Mucosa of descending colon (tissue), 3 donors: ENCODE results near the gene MAG. TPM values are rescaled to one million over a fixed set of nuclear protein-coding genes. Genes with fewer than 3 reads are reported as not detected.

Experiments used
- ATAC-seq: fragments of 200-7000 bp; cut with Tn5 transposase; one replicate; pipeline ENCODE4 v1.9.1; 2020; ENCODE audit warnings: mild to moderate bottlenecking, moderate library complexity
- DNase-seq, 3 donors: peaks; one replicate each; pipeline ENCODE4 v3.0.0-alpha.2; 2020
- H3K36me3 ChIP-seq: fragments of 200-600 bp; one replicate; pipeline ENCODE4 v1.8.0; 2021; ENCODE audit warnings: low read depth, mild to moderate bottlenecking
- H3K4me1 ChIP-seq: fragments of 200-600 bp; one replicate; pipeline ENCODE4 v1.8.0; 2021; ENCODE audit warnings: low read depth, mild to moderate bottlenecking
- H3K4me3 ChIP-seq: fragments of 200-600 bp; one replicate; pipeline ENCODE4 v1.8.0; 2021; ENCODE audit warnings: mild to moderate bottlenecking
- H3K9me3 ChIP-seq: fragments of 200-600 bp; one replicate; pipeline ENCODE4 v1.8.0; 2021; ENCODE audit warnings: mild to moderate bottlenecking
- CTCF ChIP-seq: fragments of 200-600 bp; IDR thresholded peaks from one replicate; pipeline ENCODE4 v1.8.0; 2022; ENCODE audit warnings: antibody characterized with exemption, mild to moderate bottlenecking
- intact Hi-C, 2 donors: fragments of 100-400 bp; cut with DNase I in 1 of 2; cut with micrococcal nuclease in 1 of 2; formaldehyde crosslinking; loops; one replicate each; pipeline versions ENCODE4 v1.11.0 to v1.11.1; 2022; cut with DNase I, micrococcal nuclease
- total RNA-seq, 3 donors: library from RNA; stranded (reverse); fragmentation: NEBNext Ultra II Directional in 2 of 3; extraction: Animal tissue kit (Norgen Biotek cat#: 25700) in 2 of 3; gene quantifications; one replicate each; pipeline versions ENCODE4 v1.2.1 to v1.2.4, GENCODE V29; 2021 to 2023
- donor health status: DM: no; HTN: no; CAD: no; lungs with moderate emphysema.
- donor health status: DM: no; HTN: no; CAD: no.
- donor health status: DM: no; HTN: yes; CAD: no.

The MAG gene
- total RNA-seq, 3 donors from 2014 or later: 0.80 TPM; not detected in 2

GRCh38 chr19:35341006-35341405 is 49.0 kb downstream of the MAG start:
- Histone ChIP-seq H3K9me3 (no peaks in the 10 kb centered on the region), H3K4me1 (no peaks in the 10 kb centered on the region), H3K36me3 (no peaks in the 10 kb centered on the region), H3K4me3 (no peak overlapping the region)
- TF ChIP-seq CTCF: no peak
- intact Hi-C loops: no loop called here
- DNase-seq (peak in 1 of 3 donors; percentile 48), ATAC-seq (no peak)

GRCh38 chr19:35341565-35342225 is 49.7 kb downstream of the MAG start:
- no peak for TF ChIP-seq CTCF
- H3K4me1 ChIP-seq: no peaks in the 10 kb centered on the region
- DNase-seq: peak in 1 of 3 donors; percentile 37
- intact Hi-C loops: no loop called here
- no peaks in the 10 kb centered on the region for H3K36me3 ChIP-seq
- no peaks in the 10 kb centered on the region for H3K9me3 ChIP-seq
- ATAC-seq: no peak
- H3K4me3 ChIP-seq: no peak overlapping the region

- no peak for ATAC-seq
Measured at GRCh38 chr19:35342430-35342829, 50.5 kb downstream of the MAG start.

GRCh38 chr19:35344511-35345031 is 52.6 kb downstream of the MAG start:
- intact Hi-C loops: no loop called here
- ATAC-seq: no peak
- Histone ChIP-seq H3K4me1 (no peaks in the 10 kb centered on the region), H3K4me3 (no peak overlapping the region), H3K9me3 (no peaks in the 10 kb centered on the region), H3K36me3 (no peaks in the 10 kb centered on the region)
- DNase-seq: peak in 1 of 3 donors; percentile 33
- TF ChIP-seq CTCF: no peak

More at GRCh38 chr19:35342430-35342829, 50.5 kb downstream of the MAG start:
- intact Hi-C loops: no loop called here
- Histone ChIP-seq H3K36me3 (no peaks in the 10 kb centered on the region), H3K4me1 (no peaks in the 10 kb centered on the region), H3K4me3 (no peak overlapping the region), H3K9me3 (no peaks in the 10 kb centered on the region)
- peak in 2 of 3 donors; percentile 10 to 11 for DNase-seq
- no peak for TF ChIP-seq CTCF

- Histone ChIP-seq H3K36me3 (no peaks in the 10 kb centered on the region), H3K4me3 (no peak overlapping the region), H3K9me3 (no peaks in the 10 kb centered on the region), H3K4me1 (no peaks in the 10 kb centered on the region)
- no peak for TF ChIP-seq CTCF
- DNase-seq: peak in 1 of 3 donors; percentile 21
- intact Hi-C loops: no loop called here
- no peak for ATAC-seq
Measured at GRCh38 chr19:35345671-35346111, 53.7 kb downstream of the MAG start.
